HG03521 (cell line): Measurements from ENCODE around the gene CFAP46.

ENCODE experiments used
- ATAC-seq: cut with Tn5 transposase; IDR thresholded peaks from one replicate; pipeline ENCODE4 v1.9.1; 2021; ENCODE audit warnings: mild to moderate bottlenecking, moderate library complexity; ENCODE audit not compliant: unreplicated experiment

Gene CFAP46

DNA sequence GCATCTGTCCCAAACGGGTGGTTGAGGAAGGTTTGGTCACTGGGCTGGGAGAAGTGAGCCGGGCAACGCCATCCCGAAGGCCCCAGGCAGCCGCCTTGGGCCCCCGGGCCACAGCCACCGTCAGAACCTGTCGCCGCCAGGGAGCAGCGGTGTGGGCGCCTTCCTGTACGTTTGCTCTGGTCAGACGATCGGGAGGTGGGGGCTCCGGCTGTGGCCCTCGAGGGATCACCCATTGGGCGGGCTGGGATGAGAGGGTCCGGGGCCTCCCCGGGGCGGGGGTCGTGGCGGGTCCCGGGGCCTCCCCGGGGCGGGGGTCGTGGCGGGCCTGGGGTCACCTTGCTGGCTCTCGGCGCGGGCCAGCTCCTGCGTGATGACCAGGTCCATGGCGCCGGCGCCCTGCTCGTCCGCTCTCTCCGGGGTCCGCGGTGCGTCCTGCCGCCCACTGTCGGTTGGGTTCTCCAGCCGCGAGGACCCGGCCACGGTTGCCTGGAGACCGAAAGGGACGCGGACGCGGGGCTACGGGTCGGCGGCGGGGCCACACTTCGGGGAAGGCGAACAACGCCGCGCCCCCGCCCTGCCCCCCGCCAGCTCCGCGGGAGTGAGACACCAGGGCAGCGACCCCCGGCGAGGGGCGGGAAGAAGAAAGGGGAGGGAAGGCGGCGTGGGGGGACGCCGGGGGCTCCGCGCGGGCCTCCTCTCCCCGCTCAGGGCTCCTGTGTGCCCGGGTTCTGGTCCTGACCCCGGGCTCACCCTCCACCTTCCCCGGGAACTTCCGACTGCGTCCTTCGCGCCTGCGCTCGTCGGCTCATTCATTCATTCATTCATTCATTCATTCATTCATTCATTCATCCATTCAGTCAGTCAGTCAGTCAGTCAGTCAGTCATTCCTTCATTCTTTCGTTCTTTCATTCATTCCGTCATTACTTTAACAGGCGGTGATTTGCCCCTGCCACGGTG lies at the start of gene CFAP46:
CFAP46 (minus strand) TSS at position 470 of the 957 bp plus-strand sequence; CDS start at position 384, 86 bp downstream.
- no peak for ATAC-seq

DNA sequence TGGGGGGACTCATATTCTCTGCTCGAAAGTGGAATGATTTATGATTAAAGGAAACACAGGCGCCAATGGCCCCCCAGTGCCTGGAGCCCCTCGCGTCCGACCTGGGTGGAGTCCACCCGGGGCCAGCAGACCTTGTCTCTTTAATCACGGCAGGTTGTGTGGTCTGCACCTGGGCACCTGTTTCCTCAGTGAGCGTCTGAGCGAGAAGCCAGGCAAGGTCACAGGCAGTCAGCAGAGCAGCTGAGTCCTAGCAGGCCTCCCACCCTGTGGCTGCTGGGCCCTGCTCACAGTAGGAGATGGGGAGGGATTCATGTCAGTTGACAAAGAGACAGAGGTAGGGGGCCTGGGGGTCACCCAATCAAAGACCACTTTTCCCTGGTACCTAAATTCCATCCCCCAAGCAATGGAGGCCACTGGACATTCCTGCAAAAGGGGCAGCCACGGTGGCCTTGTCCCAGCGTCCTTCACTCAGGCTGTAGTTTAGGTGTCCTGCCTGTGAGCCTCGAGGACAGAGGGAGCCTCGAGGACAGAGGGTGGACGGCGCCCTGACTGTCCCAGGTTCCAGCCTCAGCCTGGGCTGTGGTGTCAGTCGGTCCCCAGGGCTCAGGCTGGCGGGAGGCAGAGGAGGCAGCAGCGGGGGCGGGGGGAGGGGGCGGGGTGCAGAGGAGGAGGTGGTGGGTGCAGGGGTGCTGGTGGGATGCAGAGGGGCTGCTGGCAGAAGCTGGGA lies 49.5 kb upstream of the CFAP46 start:
- ATAC-seq = no peak

DNA sequence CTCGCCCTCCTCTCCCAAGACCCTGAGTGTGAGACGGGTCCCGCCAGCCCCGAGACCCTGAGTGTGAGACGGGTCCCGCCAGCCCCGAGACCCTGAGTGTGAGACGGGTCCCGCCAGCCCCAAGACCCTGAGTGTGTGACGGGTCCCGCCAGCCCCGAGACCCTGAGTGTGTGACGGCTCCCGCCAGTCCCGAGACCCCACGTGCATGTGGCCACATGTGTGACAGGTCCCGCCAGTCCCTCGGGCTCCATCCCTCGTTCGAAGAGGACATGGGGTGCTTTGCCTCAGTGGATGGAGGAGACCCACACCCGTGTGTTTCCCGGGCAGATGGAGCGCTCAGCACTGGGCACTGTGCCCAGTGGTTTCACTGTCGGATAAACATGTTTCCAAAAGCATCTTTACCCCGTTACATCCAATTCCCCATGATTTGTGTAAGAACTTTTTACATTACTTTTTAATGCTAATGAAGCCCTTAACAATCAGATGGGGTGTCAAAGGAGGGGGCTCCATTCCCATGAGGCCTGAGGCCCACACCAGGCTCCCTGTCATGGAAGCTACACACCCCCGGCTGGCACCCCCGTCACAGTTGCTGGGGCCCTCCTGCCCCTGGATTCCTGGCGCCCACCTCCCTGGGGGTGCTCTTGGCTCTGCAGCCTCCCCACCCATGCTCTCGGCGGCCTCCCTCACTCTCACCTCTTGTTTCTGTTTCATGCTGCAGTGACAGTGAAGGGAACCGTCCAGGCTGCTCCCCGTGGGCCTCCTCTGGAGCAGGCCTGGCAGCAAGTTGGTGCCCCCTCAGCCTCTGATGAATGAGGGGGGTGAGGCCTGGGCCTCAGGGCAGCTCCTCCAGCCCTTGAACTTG lies 48.5 kb upstream of the CFAP46 start:
- ATAC-seq = no peak

DNA sequence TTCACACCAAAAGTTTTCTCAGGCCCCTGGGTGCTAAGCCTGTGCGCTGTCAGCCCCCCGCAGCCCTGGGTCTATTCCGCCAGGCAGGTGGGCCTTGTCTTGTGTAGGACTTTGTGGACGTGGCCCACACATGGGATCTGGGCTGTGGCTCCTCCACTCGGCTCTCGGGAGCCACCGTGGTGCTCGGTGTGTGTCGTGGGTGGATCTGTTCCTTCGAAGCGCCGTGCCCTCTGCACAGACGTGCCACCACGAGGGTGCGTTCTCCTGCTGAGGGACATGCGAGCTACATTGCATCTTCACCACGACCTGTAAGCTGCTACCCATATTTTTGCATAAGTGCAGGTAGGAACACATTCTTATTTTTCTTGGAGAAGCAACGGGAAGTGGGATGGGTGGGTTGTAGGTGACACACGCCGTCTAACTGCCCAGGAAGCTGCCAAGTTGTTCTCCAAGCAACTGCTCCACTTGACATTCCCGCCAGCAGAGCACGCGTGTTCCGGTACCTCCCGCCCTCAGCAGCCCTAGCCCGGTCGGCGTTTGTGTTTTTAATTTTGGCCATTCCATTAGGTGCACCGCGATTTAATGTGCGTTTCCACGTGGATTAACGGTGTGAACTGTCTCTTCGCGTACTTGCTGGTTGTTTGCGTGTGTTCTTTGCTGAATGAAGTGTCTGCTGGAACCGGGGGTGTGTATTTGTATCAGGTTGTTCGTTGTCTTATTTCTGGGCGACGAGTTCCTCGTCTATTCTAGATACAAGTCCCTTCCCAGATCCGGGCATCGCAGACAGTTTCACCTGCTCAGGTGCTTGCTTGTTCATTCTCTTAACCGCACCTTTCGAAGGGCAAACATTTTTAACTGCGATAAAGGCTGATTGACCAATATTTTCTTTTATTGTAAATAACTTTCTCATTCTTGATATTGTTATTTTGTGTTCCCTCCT lies 47.4 kb upstream of the CFAP46 start:
- ATAC-seq = no peak

DNA sequence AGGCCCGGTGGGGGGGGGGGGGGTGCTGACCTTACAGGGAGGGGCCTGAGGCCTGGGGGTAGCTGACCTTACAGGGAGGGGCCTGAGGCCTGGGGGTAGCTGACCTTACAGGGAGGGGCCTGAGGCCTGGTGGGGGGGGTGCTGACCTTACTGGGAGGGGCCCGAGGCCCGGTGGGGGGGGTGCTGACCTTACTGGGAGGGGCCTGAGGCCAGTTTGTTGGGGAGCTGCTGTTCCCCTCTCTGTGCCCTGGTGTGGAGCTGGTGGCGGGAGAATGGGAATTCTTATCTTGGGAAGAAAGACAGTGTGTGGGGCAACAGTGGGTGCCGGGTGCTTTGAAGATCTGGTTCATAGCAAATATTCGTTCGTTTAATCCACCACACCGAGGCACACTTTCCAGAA lies 46.6 kb upstream of the CFAP46 start:
- no peak for ATAC-seq

DNA sequence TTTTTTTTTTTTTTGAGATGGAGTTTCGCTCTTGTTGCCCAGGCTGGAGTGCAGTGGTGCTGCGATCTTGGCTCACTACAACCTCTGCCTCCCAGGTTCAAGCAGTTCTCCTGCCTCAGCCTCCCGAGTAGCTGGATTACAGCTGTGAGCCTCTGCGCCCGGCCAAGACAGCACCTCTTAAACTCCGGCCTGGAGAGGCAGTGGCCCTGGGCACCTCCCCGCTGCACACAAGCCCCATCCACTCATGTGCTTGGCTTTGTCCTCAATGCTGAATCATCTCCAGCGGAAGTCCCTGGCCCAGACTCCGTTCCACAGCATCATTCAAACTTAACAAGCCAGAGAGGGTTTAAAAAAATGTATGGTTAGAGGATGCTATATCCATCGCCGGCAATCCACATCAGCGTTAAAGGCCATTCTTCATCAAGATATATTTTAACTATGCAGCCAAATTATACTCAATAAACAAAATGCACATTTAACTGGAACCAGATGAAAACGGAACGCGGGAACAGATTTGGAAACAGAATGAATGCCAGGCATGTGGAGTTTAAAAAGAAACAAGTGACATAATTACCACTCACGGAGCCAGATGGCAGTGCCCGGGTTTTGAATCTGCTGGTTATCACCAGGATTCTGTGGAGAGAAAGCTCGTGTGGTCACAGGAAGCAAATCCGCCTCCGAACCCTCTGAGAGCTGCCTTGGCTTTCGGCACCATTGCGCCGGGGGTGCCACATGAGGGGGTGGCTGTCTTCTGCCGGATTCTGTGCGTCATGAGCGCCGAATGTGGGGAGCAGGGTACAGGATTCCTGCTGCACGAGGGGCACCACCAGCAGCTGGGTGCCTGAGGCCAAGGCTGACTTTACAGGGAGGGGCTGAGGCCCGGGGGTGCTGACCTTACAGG lies 45.6 kb upstream of the CFAP46 start:
- ATAC-seq = no peak

DNA sequence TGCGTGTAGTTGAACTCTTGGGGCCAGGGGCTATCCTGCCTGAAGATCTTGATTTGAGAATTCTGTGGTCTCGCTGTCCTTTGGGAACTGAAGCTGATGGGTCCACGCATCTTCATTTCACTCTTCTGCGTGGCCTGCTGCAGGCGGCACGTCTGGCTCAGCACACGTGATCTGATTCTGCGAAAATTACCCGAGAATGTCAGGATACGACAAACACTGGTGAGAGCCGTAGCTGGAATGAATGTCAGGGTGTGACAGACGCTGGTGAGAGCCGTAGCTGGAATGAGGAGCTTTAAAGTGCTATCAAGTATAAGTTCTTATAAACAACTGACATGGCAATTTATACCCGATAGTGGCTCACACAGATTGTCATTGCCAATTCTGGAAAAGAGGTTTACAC lies 44.6 kb upstream of the CFAP46 start:
- ATAC-seq = no peak

DNA sequence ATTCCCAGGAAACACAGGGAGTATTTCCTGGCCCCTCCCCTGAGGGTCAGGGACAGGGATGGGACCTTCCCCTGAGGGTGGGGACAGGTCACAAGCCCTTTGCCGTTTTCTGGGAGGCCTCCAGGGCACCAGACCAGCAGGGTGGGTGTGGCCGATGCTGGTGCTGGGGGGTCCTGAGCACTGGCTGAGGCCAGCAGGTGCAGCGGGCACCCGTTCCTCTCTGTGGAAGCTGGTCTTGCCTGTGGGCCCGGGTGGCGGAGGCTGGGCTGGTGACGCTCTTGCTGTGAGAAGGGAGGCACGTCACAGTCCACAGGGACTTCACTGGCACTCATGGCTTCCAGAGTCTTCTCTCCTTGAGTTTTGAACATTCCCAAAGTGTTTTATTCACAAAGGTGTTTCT lies 44.2 kb upstream of the CFAP46 start:
- ATAC-seq = no peak

DNA sequence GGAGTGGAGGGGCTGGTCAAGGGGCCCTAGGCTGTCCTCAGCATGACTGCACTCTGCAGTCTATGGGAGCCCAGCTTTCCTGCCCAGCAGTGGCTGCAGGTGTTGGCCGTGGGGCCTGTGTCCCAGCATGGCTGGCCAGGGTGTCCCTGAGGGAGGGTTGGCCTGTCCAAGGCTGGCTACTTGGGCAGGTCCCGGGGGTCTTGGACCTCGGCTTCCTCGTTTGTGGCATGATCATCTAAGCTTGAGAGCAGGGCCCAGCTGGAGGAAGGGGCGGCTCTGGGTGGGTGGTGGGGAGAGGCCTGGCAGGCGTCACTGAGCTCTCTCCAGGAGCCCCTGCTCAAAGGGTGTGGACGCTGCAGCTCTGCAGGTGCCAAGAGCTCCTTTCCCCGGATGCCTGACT lies 43.7 kb upstream of the CFAP46 start:
- no peak for ATAC-seq

DNA sequence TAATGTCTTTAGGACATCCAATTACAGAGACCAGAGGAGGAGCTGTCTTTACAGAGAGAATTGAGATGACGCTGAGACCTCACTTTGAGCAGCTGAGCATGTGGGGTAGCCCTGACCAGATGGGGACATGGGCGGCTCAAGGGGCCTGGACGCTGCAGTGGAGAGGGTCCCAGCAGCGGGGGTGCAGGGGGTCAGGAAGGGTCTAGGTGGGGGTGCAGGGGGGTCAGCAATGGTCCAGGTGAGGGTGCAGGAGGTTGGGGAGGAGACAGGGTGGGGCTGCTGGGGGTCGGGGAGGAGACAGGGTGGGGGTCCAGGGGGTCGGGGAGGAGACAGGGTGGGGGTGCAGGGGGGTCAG lies 43.2 kb upstream of the CFAP46 start:
- ATAC-seq = no peak

DNA sequence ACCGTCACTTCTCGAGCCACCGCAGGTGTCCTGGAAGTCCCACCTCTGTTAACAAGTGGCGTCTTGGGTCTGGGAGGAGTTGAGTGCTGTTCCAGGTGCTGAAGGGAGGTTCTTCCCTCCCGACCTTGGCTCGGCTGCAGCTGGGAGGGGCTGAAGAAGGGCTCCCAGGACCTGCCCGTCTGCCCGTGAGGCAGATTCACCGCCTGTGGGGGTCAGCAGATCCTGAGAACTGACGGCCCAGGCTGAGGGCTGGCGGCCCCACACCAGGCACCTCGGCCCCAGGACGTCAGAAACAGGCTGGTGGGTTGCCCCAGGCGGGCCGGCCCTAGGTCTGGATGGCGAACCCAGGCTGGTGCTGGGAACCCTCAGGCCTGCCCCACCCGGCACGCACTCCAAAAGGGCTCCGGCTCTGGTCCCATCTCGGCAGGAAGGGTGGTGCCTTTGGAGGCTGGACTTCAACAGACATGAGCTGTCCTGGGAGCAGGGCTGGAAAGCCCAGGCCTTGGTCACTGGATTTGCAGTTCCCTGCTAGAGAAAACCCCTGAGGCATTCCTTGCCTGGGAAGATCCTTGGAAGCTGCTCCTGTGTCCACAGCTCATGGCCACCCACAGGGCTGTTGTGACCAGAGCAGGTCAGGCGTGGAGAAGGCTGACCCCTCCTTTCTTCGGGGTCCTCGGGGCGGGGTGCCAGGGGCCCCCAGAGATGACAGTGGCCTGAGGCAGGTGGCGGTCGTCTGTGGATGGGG lies 42.6 kb upstream of the CFAP46 start:
- ATAC-seq = no peak

DNA sequence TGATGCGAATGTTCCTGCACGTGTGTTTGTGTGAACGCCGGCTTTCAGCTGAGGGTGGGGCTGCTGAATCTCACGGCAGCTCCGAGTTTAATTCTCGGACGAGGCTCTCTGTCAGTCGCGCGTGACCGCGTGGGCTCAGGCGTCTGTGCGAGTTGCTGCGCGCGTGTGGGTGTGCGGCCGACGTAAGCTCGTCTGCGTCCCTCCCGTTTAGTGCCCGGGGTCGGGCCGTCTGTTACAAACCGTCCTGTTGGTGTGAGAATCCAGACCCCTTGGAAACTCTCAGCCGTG lies 41.6 kb upstream of the CFAP46 start:
- ATAC-seq = no peak

DNA sequence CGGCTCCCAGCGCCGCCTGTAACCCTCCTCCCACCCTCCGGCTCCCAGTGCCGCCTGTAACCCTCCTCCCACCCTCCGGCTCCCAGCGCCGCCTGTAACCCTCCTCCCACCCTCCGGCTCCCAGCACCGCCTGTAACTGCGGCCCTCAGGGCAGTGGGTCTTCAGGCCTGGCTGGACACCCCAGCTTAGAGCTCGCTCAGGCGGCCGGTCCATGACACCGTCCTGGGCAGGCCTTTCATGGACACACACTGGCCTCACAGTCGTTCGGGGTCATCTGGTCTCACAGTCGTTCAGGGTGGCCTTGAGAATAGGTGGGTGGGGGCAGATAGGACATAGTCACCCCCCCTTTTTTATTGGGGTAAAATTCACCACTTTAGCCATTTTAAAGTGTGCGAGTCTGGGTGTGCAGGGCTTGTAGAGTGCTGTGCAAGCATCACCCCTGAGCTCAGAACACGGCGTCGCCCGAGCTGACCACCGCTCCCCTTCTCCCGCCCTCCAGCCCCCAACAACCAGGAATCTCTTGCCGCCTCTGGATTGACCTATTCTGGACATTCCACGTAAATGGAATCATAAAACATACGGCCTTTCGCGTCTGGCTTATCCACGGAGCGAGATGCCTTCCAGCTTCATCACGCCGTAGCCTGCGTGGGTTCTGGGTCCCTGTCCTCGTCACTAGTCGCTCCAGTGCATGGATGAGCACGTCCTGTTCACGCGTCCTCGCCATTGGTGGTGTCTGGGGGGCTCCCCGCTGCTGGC lies 41.1 kb upstream of the CFAP46 start:
- ATAC-seq = no peak

DNA sequence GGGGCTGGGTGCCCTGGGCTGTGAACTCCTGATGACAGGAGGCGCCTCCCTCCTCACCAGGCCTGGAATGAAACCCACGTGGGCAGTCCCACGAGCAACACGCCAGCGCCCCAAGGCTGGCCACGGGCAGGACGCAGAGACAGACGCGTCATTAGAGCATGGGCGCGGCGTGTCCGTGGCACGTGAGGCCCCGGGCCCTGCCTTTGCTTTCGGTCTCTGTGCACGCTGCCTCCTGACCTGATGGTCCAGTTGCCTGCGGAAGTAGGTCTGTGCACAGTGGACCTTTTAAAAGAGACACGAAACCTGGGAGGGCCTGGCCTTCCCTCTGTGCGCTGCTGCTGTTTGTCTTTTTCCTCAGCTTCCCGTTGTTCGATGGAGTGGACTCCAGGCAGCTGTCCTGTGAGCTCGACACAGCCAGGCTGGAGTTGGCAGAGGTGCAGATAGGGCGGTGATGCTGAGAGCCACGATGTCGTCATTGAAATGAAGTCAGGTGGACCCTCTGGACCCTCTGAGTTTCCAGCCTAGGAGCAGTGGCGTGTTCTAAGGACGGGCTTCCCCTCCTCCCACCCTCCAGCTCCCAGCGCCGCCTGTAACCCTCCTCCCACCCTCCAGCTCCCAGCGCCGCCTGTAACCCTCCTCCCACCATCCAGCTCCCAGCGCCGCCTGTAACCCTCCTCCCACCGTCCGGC lies 40.1 kb upstream of the CFAP46 start:
- ATAC-seq = no peak

DNA sequence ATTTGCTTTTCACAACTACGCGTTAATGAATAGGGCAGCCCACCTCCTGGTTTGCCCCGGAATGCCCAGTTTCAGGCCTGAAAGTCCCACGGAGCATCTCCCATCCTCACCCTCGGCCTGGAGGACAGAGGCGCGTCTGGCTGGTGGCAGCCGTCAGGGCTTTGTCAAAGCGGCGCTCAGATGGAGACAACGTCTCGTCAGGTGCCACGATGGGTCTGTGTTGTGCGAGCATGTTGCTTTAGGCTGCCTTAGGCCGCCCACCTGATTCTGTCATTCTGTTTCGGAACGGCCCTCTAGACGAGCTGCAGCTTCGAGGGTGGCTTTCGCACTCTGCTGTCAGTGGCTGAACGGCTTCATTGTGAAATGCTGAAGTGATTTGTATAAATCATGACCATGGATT lies 39.4 kb upstream of the CFAP46 start:
- ATAC-seq = no peak

DNA sequence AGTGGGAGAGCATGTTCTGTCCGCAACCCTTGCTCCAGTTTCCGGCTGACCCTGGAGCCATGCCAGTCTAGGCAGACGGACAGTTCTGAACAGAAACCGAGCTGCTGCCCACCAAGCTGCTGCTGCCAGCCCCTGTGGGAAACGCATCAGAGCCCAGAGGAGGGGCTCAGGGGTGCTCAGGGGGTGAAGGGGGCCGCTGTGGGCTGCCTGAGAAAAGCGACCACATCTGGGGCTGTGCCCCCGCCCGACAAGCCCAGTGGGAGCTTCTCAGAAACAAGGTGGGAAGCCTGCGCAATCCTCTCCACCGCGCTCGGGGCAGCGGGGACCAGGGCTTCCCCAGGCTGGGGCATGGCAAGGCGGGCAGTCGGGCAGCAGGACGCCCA lies 38.8 kb upstream of the CFAP46 start:
- ATAC-seq = no peak

DNA sequence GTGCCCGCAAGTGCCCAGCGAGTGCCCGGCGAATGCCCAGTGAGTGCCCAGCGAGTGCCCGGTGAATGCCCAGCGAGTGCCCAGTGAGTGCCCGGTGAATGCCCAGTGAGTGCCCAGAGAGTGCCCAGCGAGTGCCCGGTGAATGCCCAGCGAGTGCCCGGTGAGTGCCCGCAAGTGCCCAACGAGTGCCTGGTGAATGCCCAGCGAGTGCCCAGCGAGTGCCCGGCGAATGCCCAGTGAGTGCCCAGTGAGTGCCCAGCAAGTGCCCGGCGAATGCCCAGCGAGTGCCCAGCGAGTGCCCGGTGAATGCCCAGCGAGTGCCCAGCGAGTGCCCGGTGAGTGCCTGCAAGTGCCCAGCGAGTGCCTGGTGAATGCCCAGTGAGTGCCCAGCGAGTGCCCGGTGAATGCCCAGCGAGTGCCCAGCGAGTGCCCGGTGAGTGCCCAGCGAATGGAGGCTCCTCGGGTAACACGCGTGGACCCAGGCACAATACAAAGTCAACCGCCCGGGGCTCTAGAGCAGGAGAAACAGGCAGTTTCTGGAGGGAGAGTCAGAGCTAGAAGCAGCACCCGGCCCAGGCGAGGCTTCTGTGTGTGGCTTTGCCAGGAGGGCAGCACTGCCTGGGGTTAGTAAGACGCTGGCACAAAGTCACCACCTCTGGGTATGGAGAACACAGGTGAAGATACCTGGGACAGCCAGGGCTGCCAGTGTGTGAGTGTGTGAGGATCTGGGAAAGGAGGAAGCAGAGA lies 38.2 kb upstream of the CFAP46 start:
- ATAC-seq = no peak
